A549 (cell line): ENCODE measurements around the gene CBR1. TPM values are rescaled to one million over a fixed set of nuclear protein-coding genes. Genes with fewer than 3 reads are reported as not detected.
A peak's percentile ranks its signal among the peaks of the same experiment; 100 is the strongest.

Experiments used
- ATAC-seq, 2 experiments: fragments of 200-7000 bp in 1 of 2; fragments of >200 bp in 1 of 2; cut with Nextera tagmentation in 1 of 2; cut with Tn5 transposase in 1 of 2; 3 replicates each; pipeline versions ENCODE4 v1.8.0 to v1.9.1; 2018 to 2020; ENCODE audit warnings: mild to moderate bottlenecking in 1 of 2, moderate library complexity in 1 of 2
- CTCF ChIA-PET: fragments of 300-600 bp; sonication (Branson Sonifier 250); formaldehyde crosslinking; extraction: SDS; loops from one replicate; lab custom pipeline; 2021; ENCODE audit warnings: antibody characterized with exemption, inconsistent platforms; lab: Yijun Ruan, JAX
- POLR2A ChIA-PET: fragments of 350-600 bp; formaldehyde crosslinking; extraction: SDS; loops from one replicate; lab custom pipeline; 2021; ENCODE audit warnings: antibody characterized with exemption, inconsistent platforms; lab: Yijun Ruan, JAX
- DNase-seq, 2 experiments: peaks; one replicate each; pipeline versions ENCODE4 v3.0.0 to v3.0.0-alpha.2; 2011 to 2016; ENCODE audit warnings: low read depth in 1 of 2, low spot score in 1 of 2
- FAIRE-seq: peaks from 2 replicates; lab custom pipeline; 2011; peaks lifted over from hg19 to GRCh38; lab: Jason Lieb, UNC
- H3K27ac ChIP-seq, 2 experiments: fragments of >200 bp; sonication (Bioruptor Twin); formaldehyde crosslinking; 3 replicates each; pipeline ENCODE4 v1.5.1; 2016 to 2017
- H3K4me1 ChIP-seq: fragments of >200 bp; sonication (Bioruptor Twin); formaldehyde crosslinking; 3 replicates; pipeline ENCODE4 v1.6.1; 2016
- H3K4me2 ChIP-seq: fragments of >200 bp; sonication (Bioruptor Twin); formaldehyde crosslinking; 3 replicates; pipeline ENCODE4 v1.6.1; 2016
- H3K4me3 ChIP-seq: fragments of >200 bp; sonication (Bioruptor Twin); formaldehyde crosslinking; 3 replicates; pipeline ENCODE4 v1.5.1; 2016
- H3K9me3 ChIP-seq: fragments of >200 bp; sonication (Bioruptor Twin); formaldehyde crosslinking; 3 replicates; pipeline ENCODE4 v1.6.1; 2016
- ATOH8 ChIP-seq: fragments of 250-450 bp; sonication (Bioruptor Pico); IDR thresholded peaks from 2 replicates; pipeline ENCODE4 v1.5.0; 2020; ENCODE audit warnings: low read depth, mild to moderate bottlenecking, moderate library complexity
- CBX8 ChIP-seq: fragments of 200-600 bp; sonication (generic); IDR thresholded peaks from 2 replicates; pipeline ENCODE4 v1.6.1; 2016
- CTCF ChIP-seq: fragments of >200 bp; sonication (Bioruptor Twin); formaldehyde crosslinking; IDR thresholded peaks from 3 replicates; pipeline ENCODE4 v1.5.1; 2016
- EP300 ChIP-seq, 2 experiments: fragments of >200 bp; sonication (Bioruptor Twin); formaldehyde crosslinking; IDR thresholded peaks; 2 replicates in 1 of 2; 3 replicates in 1 of 2; pipeline ENCODE4 v1.6.1; 2016 to 2017
- ESRRA ChIP-seq: fragments of 150-350 bp; IDR thresholded peaks from 2 replicates; pipeline ENCODE4 v1.6.1; 2014; ENCODE audit warnings: mild to moderate bottlenecking, low read length, borderline replicate concordance
- HEYL ChIP-seq: fragments of 250-450 bp; sonication (Bioruptor Pico); IDR thresholded peaks from 2 replicates; pipeline ENCODE4 v1.8.0; 2021; ENCODE audit warnings: mild to moderate bottlenecking, moderate library complexity
- HOXA7 ChIP-seq: fragments of 250-450 bp; sonication (Bioruptor Pico); IDR thresholded peaks from 2 replicates; pipeline ENCODE4 v1.5.0; 2020; ENCODE audit warnings: mild to moderate bottlenecking, moderate library complexity
- KDM5A ChIP-seq: fragments of 200-600 bp; sonication (generic); IDR thresholded peaks from 2 replicates; pipeline ENCODE4 v1.6.1; 2016; ENCODE audit warnings: antibody characterized with exemption, mild to moderate bottlenecking
- MAZ ChIP-seq: fragments of 150-350 bp; IDR thresholded peaks from 2 replicates; pipeline ENCODE4 v1.6.1; 2014; ENCODE audit warnings: antibody characterized with exemption, low read depth, low read length, borderline replicate concordance
- NPAS2 ChIP-seq: fragments of 250-450 bp; sonication (Bioruptor Pico); IDR thresholded peaks from 2 replicates; pipeline ENCODE4 v1.8.0; 2022; ENCODE audit warnings: mild to moderate bottlenecking, moderate library complexity, borderline replicate concordance
- POLR2AphosphoS2 ChIP-seq: conservative IDR thresholded peaks from 2 replicates; pipeline ENCODE4 v1.6.1; 2012; ENCODE audit warnings: low read length, improper control_type of control experiment, inconsistent platforms
- SREBF2 ChIP-seq: fragments of 450-650 bp; IDR thresholded peaks from 2 replicates; pipeline ENCODE4 v1.6.1; 2014; ENCODE audit warnings: mild to moderate bottlenecking, moderate library complexity
- USF2 ChIP-seq: fragments of 450-650 bp; IDR thresholded peaks from 2 replicates; pipeline ENCODE4 v1.6.1; 2014; ENCODE audit warnings: antibody characterized with exemption
- ZSCAN20 ChIP-seq: fragments of 250-450 bp; sonication (Bioruptor Pico); IDR thresholded peaks from 2 replicates; pipeline ENCODE4 v1.8.0; 2022; ENCODE audit warnings: mild to moderate bottlenecking, moderate library complexity
- WGBS: methylation state at CpG from one replicate; pipeline ENCODE4 v1.1.6; 2017; ENCODE audit errors: missing lambda C conversion rate; 5-methylcytosine and 5-hydroxymethylcytosine counted together
- polyA plus RNA-seq, 4 experiments: library from polyadenylated mRNA; depleted of rRNA in 3 of 4; stranded (reverse); fragments of >200 nt; fragmentation: RNase III in 1 of 4; extraction: RNeasy Plus Mini Kit Qiagen cat#74134 plus additional on column Dnase treatment in 1 of 4; gene quantifications; 2 replicates in 3 of 4; 3 replicates in 1 of 4; pipeline ENCODE4 v1.2.3, GENCODE V29; 2011 to 2017
- TF ChIP-seq, protein P1 (sequence below): fragments of 250-450 bp; sonication (Bioruptor Pico); IDR thresholded peaks from 2 replicates; pipeline ENCODE4 v1.5.0; 2021; ENCODE audit warnings: mild to moderate bottlenecking, moderate library complexity, borderline replicate concordance
- TF ChIP-seq, protein P2 (sequence below): fragments of >200 bp; sonication (Bioruptor Twin); formaldehyde crosslinking; IDR thresholded peaks from 3 replicates; pipeline ENCODE4 v1.6.1; 2016

Gene CBR1
- polyA plus RNA-seq, 2 of the 4 experiments (the other 2 are of a cell fraction): 165 to 208 TPM

DNA sequence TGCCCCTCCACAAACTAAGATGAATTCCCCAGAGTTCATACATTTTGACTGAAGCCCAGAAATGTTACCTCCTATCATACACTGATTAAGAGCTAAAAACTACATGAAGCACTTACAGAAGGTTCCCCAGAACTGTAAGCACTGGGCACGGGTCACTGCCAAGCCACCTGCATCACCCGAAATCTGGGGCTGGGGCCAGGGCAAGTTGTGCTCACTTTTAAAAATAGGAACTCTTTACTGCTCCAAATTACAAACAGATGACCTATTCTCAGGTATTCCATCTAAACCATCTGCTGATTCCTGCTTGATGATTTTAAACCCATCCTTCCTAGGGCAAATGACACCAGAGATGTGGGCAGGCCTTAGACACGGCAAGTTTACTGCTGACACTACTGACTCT lies 14.3 kb upstream of the CBR1 start:
- no peaks in the 10 kb centered on the region for H3K9me3 ChIP-seq
- no peak overlapping the region for H3K4me2 ChIP-seq
- WGBS: 94% methylated on average over 3 of the region's 3 CpGs
- H3K4me1 ChIP-seq: peaks cover 11% of the 10 kb centered on the region; the same call in 1 of the 3 replicates
- no peak overlapping the region for H3K4me3 ChIP-seq
- POLR2A ChIA-PET: no interaction called here
- TF ChIP-seq ESRRA (no peak), ATOH8 (CRISPR knock-in tag) (no peak), ZSCAN20 (CRISPR knock-in tag) (no peak), SREBF2 (no peak), HOXA7 (no peak), POLR2AphosphoS2 (no peak), HEYL (CRISPR knock-in tag) (no peak), NPAS2 (CRISPR knock-in tag) (no peak), USF2 (no peak), KDM5A (no peak), CTCF (no peak), MAZ (no peak), EP300 (IDR thresholded peaks at IDR 0.05) (no peak)
- TF ChIP-seq, protein P1, sequence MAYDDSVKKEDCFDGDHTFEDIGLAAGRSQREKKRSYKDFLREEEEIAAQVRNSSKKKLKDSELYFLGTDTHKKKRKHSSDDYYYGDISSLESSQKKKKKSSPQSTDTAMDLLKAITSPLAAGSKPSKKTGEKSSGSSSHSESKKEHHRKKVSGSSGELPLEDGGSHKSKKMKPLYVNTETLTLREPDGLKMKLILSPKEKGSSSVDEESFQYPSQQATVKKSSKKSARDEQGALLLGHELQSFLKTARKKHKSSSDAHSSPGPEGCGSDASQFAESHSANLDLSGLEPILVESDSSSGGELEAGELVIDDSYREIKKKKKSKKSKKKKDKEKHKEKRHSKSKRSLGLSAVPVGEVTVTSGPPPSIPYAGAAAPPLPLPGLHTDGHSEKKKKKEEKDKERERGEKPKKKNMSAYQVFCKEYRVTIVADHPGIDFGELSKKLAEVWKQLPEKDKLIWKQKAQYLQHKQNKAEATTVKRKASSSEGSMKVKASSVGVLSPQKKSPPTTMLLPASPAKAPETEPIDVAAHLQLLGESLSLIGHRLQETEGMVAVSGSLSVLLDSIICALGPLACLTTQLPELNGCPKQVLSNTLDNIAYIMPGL (CRISPR knock-in tag): no peak
- TF ChIP-seq, protein P2, sequence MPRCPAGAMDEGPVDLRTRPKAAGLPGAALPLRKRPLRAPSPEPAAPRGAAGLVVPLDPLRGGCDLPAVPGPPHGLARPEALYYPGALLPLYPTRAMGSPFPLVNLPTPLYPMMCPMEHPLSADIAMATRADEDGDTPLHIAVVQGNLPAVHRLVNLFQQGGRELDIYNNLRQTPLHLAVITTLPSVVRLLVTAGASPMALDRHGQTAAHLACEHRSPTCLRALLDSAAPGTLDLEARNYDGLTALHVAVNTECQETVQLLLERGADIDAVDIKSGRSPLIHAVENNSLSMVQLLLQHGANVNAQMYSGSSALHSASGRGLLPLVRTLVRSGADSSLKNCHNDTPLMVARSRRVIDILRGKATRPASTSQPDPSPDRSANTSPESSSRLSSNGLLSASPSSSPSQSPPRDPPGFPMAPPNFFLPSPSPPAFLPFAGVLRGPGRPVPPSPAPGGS: no peak
- TF ChIP-seq, all 56 proteins: peak for 0
- ATAC-seq (no peak), DNase-seq (no peak), FAIRE-seq (no peak)
- no peak overlapping the region for H3K27ac ChIP-seq
- CTCF ChIA-PET: no interaction called here

DNA sequence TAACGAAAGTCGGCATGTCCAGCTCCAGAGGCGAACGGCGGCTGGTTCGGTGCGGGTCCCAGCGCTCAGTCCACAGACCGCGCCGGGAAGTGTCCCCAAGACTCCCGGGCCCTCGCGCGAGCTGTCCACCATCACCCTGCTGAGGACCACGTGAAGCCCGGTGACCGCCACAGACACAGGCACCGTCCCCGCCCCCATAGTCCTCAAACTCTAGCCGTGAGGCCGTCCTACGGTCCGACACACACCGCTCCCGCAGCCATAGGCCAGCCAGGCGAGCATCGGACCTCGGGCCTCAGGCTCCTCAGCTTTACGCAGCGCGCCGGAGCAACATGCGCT lies 10.0 kb upstream of the CBR1 start:
- FAIRE-seq (no peak), DNase-seq (peak in 1 of 2 experiments; percentile 28), ATAC-seq (peak; percentile 78 to 81)
- 2% methylated on average over 14 of the region's 34 CpGs for WGBS
- ChIA-PET POLR2A (interaction anchor here (0.6 to 2.6 kb wide), 9 partner anchors 9 to 80 kb away, joined by 3 to 56 read pairs (median 5); partner anchors contain the start of gene CBR1), CTCF (interaction anchor here (1.0 to 1.6 kb wide), 4 partner anchors 10 to 53 kb away, joined by 3 to 8 read pairs (median 4); no protein-coding TSS in a partner anchor)
- Histone ChIP-seq H3K27ac (peak overlapping the region; percentile 95 to 96), H3K4me1 (peaks cover 15% of the 10 kb centered on the region), H3K4me2 (peak overlapping the region; percentile 70), H3K4me3 (peak overlapping the region; percentile 82), H3K9me3 (no peaks in the 10 kb centered on the region)
- TF ChIP-seq CBX8: no peak
